ENCODE measurements around the gene KLHL12.
A peak's percentile ranks its signal among the peaks of the same experiment; 100 is the strongest.

KLHL12 gene

DNA sequence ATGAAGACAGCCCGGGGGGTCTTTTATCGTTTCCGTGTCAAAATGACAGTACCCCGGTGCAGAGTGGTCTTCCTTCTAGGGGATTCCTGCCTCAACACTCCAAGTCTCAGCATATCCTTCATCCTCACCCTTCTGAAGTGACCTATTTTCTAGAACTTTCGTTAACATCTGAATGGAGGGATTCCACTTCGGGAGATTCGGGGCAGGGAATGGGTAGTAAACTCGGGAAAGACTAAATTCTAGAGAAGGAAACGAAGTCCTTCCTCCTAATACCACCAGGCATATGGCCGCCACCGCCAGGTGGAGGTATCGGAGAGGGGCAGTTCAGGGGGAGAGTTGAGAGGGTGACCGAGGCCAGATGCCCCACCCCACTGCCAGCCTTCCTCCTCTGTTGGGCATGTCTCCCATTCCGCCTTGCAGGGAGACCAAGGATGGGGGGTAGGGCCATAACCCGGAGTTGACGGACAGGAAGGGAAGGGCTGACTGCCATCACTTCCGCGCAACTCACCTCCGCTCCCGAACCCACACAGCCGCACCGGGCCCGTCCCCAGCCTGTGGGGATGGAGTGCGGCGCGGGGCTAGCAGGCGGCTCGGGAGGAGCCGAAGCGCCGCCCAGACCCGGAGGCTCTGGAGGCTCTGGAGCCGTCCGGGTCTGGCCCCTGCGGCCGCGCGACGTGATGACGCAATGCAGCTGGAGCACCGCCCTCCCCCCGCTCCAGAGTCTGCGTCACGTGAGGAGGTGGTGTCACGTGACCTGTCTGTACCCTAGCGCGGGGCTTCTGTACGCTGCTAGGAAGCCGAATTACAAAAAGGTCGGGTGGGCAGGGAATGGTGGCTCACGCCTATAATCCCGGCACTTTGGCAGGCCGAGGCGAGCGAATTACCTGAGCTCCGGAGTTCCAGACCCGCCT is at the start of gene KLHL12:
TSS of gene KLHL12 (minus strand) at position 654 of the 911 bp plus-strand sequence. CDS start 2,072 bp downstream, outside the sequence.
- peak; percentile 99 for DNase-seq

DNA sequence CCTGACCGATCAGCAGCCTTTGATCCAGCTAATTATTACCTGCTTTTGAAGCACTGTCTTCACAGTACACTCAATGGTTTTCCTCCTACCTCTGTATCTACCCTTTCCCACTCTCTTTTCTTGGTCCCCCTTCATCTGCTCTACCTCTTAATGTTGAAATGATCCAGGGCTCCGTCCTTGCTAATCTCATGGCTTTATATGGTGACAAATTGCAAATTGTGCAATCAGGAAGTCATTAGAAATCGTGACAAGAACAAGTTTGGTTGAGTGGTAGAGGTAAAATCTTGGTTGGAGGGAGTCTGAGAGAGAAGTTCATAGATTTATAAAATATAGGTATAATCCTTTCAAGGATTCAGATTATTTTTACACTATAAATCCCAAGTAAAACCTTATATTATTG is 49.6 kb upstream of the KLHL12 start:
- DNase-seq = no peak

DNA sequence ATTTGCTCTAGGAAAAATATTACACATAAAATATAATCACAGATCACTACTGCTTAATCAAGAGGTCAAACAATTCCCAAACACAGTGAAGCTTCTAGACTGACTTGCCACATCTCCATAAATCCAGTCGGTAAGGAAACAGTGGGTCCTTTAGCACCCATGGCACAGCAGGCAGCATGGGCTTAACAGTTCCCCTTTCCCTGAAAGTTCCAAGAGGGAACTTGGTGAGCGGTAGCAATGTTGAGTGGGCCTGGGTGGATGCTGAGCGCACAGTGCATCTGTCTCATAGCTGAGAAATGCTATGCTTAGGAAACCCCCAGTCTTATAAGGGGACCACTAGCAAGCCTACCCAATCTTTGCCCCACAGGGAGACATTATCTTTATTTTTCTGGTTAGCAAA is 47.8 kb upstream of the KLHL12 start:
- no peak for DNase-seq

DNA sequence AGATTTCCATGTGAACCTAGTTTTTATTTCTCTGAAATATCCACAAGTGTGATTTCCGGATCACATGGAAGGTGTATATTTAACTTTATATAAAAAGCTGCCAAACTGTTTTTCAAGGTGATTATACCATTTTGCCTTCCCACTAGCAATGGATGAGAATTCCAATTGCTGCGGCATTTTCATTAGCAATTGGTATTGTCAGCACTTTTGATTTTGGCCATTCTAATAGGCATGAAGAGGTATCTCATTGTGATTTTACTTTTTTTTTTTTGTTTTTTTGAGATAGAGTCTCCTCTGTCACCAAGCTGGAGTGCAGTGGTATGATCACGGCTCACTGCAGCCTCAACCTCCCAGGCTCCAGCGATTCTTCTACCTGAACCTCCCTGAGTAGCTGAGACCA is 45.0 kb upstream of the KLHL12 start:
- no peak for DNase-seq

DNA sequence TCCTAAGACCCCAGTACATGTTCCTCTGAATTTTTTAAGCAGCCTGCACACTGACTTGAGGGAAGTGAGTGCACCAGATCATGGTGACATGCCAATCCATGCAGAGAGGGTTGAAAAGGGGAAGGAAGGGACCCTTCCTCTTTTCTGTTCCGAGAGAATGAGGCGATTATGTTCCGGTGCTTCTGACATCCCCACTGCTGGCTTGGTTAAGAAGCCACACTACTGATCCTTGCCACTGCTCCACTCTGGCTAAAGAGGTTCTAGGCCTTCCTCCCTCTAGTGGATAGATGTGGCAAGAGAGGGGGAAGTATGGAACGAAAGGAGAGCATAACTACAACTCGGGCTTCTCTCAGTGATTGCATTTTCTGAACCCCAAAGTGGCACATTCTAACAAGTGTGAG is 41.9 kb upstream of the KLHL12 start:
- DNase-seq = peak; percentile 71

DNA sequence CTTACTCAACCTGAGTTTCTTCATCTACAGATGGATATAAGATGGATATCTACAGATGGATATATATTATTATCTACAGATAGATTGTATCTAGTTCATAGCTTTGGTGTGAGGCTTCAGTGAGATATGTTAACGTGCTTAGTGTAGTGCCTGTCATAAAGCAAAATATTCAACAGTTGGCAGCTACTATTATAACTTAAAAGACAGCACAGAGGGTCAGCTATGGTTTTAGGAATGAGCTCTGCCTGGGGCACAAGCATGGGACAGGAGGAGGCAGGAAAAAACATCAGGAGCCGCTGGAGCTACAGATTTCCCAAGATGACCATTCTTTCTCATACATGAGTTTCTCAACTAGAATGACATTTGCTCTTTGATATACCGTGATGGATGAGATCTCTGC is 41.3 kb upstream of the KLHL12 start:
- no peak for DNase-seq

DNA sequence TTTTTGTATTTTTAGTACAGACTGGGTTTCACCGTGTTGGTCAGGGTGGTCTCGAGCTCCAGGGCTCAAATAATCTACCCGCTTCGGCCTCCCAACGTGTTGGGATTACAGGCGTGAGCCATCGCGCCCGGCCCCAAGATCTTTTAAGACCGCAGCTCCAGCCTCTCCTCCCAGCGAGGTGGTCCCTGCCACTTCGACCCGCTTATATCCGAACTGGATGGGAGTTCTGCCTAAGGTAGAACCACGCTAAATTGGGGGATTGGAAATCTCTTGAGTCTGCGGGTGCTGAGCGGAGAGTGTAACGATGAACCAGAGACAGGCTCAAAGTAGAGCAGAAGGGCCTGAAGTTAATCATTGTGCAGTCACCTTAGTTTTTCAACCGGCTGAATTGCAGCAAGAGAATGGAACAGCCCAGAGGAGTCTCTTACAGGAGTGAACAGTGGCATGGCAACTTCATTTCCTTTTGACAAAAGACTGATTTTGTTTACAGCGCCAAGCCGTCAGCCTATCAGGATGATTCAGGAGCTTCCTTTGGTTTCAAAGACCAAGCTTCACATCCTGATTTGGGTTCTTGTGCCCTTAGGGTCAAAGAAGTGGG is 40.7 kb upstream of the KLHL12 start:
- peak; percentile 43 for DNase-seq

DNA sequence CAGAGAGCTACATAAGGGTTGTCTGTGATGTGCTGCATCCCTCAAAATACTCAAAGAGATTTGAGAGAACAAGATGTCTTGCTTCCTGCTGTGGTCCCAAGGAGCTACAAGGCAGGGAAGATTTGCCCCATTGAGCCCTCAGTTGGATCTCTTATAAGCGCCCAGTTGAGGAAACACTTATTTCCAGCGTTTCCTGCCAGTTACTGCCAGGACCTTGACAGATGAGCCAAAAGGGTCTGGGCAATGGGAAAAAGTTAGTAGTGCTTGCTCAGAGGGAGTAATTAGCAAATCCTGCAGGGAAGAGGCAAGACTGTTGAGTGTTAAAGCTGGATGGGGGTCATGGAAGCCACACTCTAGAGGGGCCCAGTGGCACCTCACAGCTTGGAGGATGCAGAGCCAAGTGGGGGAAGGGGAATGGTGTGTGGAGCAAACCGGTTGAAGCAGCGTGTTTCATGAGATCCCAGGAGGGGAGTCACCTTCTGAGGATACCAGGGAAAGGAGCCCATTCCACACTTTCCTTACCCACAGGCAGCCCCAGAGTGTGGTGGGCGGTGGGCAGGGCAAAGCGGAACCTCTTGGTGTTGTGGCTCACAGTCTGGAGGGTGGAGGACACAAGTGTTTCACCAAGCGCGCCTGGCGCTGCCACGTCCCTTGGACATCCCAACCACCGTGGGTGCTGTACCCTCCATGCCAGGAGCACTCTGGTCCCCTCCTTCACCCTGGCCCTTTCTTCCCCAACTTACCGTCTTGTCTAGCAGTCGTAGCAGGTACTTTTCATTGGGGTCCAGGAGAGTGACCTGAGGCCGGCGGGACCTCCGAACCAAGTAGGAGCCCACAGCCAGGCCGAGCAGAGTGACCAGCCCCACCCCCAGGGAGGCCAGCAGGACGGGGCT is 39.2 kb upstream of the KLHL12 start:
- no peak for DNase-seq

DNA sequence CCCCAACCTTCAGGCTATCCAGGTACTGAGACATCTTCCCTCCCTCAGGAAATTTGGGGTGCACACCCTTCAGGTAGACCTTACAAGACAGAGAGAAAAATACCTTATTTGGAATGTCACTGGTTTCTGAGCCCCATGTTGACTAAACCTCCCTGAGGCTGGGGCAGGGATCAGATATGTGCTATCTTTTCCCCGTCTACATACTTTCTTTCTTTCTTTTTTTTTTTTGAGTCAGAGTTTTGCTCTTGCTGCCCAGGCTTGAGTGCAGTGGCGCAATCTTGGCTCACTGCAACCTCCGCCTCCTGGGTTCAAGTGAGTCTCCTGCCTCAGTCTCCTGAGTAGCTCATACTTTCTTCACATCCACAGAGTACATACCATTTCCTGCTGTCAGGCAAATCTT is 38.4 kb upstream of the KLHL12 start:
- DNase-seq = no peak

DNA sequence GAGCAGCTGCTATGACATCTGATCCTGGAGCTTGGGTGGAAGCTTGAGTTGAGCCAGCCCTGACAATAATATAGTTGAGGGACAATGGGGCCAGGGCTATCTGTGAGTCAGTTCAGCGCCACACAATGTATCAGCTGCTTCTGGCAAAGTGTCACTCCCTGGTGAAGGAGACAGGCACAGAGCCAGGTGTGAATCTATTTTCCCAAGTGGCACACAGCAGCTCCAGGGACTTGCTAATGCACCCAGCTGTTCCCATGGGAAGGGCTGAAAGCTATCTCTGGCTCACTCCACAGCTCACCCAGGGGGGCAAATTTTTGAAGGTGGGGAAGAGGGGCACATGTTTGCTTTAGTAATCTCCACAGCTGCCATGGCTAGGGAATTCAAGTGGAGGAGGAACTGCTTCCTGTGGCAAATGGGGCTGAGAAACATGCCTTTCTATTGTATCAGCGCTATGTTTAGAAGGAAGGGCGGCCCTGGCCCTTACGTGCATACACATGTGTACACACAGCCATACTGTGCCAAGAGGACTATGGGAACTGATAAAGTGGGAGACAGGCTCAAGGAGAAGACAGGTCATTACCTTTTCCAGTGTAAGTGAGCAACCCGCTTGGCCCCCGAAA is 37.9 kb upstream of the KLHL12 start:
- peak; percentile 94 for DNase-seq

DNA sequence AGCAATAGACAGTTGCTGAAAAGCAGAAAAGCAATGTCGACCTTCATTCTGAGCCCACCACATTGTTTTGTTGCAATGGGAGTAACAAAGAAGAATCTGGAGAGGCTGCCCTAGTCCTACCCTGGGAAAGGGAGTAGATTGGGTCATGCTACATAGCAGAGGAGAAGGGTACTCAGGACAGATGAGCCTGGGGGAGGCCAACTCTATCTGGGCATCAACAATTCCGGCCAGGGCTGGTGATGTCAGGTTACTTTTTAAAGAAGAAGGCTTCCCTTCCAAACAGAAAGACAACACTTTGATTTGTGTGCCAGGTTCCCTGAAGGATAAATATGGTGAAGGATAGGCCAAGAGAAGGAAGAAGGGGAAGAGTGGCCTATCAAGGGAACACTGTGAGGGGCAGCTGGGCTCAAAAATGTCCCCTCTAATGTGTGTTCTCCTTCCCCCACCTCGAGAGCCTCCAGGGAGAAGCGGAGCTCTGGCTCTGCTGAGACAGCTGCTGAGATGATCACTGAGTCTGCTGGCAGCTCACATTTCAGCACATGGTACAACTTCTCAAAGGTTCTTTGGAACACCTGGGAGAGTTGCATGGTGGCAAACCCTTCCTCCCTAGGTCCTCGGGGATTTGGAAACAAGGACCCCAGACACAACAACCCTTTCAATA is 34.3 kb upstream of the KLHL12 start:
- DNase-seq = no peak

DNA sequence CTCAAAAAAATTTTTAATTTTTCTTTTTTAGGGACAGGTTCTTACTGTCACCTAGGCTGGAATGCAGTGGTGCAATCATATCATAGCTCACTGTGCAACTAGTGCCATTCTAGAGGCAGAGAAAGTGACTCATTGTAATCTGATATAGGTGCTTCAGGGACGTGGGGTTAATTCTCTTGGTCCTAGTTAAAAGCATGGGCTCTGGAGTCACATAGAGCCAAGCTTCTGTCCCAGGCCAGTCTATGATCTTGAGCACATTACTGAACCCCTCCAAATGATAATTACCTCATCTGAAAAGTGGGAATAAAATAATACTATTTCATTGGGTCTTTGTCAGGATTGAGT is 32.2 kb upstream of the KLHL12 start:
- DNase-seq = peak; percentile 6

DNA sequence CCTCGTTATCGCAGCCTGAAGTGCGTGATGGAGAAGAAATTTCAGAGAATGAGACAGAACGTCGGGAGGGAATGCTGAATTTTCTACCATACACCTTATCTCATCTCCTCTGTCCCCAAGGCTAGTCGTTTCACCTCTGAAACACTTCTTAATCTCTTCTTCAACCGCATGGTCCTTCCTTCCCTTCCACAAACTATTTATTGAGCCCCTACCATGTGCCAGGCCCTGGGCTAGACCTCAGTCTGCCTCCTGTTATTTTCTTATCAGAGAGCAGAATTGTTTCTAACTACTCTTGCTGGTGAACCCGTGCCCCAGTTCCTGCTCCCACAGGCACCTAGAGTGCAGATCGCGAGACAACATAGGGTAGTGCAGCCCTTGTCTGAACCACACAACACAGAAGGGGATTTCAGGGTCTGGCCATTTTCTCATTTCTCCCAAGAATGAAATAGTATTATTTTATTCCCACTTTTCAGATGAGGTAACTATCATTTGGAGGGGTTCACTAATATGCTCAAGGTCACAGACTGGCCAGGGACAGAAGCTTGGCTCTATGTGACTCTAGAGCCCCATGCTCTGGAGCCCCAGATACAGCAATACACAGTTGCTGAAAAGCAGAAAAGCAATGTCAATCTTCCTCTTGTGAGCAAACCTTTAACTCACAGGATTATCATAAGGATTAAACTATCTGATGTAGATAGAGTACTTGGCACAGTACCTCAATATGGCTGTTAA is 31.7 kb upstream of the KLHL12 start:
- DNase-seq = no peak

DNA sequence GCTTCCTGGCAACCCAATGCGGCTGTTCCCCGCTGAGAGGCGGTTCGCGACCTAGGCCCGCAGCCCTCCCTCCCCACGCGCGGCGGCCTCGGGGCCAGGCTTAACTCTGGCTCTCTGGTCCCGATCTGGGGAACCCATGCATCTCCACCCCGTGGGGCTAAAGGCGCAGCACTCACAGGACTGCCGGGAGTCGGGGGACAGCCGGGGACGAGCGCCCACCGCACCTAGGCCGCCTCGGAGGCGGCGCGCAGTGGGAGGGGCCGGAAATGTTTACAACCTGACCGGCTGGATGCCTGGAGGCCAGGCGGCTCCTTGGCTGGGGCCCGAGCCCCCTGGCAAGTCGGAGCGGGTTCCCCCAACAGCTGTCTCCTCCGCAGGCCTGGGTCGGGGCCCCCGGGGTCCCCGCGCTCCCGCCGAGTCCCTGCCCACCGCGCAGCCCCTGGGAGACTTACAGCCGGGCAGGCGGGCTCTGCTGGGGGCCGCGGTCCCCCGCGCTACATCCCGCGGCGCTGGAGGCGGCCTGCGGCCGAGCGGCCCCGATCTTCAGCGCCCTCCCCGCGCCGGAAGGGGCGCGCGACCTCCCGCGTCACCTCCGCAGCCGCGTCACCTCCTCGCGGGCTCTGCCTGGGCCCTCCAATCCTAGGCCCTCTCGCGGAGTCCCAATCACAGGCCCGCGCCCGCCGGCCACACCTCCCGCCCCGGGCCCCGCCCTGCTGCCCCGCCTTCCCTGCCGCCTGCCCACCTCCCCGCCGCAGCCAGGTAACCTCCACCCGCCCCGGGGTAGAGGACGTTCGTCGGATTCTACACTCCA is 30.9 kb upstream of the KLHL12 start, which contains the start of gene ADIPOR1:
TSS of gene ADIPOR1 (minus strand) at position 580 of the 811 bp plus-strand sequence. CDS start 7,242 bp downstream, outside the sequence.
- DNase-seq = peak; percentile 93

DNA sequence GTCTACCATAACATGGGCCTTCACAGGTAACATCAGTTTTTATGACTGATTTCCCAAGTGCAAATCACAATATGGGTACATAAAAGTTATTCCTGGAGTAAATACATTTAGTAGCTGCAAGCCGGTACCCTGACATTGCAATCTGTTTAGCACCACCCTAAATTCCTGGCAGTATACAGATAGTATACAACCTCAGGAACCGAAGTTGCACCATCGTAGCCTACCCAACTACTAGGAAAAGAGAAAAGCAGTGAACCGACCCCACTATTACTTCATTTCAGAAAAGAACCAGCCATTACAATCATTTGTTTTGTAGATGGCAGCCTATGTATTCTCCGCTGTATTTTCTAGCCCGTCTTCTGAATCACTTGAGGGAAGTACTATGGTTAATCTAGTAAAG is 29.9 kb upstream of the KLHL12 start:
- DNase-seq = no peak

DNA sequence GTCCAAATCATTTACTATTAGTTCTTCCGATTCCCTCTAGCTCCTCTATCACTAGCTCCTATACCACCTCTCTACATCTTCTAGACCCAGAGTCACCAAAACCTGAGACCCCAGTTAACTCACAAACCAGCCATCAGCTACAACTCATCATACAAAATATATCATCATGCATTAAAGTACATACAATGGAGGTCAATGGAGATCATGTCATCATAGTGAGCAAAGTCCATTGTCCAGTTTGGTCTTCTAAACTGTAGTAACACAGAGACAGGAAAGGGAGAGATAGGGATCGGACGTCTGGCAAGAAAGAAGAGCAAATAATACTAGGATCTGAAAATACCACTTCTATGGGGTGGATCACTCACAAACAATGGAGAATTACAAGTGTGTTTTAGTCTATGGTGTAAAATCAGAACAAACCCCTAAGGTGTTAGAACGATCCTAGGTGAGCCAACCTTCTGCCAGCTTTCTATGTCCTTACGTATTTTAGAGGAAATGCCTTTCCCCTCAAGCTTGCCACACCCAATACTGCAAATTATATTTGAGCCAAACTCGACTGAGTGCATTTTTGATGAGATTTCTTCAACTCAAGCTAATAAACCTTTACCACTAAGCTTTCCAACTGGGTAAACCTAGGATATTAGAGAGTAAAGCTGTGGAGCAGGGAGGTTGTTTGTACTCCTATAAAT is 27.2 kb upstream of the KLHL12 start:
- DNase-seq = no peak

DNA sequence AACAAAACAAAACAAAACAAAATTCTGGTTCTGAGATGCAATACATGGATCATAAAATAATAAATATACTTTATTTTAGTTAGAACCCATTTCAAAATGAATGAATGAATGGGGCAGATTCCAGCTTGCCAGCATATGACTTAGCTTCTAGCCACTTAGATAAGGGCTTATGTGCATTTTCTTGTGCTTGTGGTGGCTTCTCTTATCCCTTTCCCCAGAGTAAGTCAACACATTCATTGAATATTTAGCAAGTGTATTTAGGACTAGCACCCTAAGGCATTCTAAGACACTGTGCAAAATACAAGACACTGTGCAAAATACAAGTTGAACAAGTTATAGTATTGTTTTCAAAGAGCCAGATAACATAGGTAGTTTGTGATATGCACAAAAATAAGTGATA is 26.4 kb upstream of the KLHL12 start:
- no peak for DNase-seq

DNA sequence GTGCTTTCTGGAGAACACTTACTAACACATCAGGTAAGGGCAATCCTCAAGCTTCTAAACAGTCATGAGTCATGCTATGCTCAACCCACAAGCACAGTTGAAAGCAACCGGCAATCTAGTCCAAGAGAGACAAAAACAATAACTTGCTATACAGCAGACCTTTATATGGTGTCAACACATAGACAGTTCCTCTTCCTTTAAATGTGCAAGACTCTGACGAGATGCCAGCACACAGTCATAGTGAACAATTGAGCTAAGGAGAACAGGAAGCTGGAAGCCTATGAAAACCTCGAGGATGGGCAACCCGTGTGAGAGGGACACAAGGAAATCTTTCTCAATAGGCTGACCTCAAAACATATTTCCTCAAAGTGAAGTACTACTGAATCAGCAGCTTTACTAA is 25.8 kb upstream of the KLHL12 start:
- no peak for DNase-seq

DNA sequence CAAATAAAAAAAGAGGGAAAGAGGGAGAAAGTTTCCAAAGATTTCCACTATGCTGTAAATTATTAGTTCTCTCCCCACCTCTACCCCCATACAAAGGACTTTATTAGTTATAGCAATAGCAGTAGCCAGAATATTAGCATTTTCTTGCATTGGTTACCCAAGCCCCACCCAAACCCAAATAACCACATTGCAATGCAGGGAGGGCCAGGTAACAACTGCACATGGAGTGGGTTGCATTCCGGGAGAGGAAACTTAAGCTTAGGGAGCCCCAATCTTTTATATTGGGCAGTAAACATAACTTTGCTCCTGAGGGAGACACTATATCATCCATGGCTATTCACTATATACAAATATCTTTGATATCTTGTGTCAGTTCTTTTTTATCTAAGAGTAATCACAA is 25.1 kb upstream of the KLHL12 start:
- no peak for DNase-seq

DNA sequence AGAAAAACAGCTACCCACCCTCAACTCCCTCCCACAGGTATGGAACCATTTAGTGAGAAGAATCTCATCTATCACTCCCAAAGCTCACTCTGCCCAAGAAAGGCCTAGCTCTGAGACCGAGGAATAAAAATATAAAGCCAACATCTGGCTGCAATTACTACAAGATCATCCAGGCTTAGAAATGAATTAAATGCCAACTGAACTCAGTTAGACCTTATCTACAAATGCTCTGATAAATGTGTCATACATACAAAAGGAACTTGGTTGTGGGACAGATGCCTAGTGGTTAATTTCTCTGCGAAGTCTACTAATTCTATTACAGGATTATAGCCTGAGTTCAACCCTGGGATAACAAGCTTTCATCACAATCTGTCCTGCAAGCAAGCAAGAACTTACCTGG is 24.4 kb upstream of the KLHL12 start:
- no peak for DNase-seq
